NT2/D1 (cell line): Measurements from ENCODE around the gene PHYHD1.

Source experiments
- DNase-seq: peaks from one replicate; pipeline ENCODE4 v3.0.0-alpha.2; 2011; ENCODE audit warnings: low read depth, low spot score
- H3K27me3 ChIP-seq: 2 replicates; pipeline ENCODE4 v1.6.0; 2011; ENCODE audit warnings: mild to moderate bottlenecking; ENCODE audit not compliant: insufficient read length, insufficient read depth
- H3K36me3 ChIP-seq: 2 replicates; pipeline ENCODE4 v1.6.1; 2011; ENCODE audit warnings: mild to moderate bottlenecking, low read length, mixed read lengths; ENCODE audit not compliant: insufficient read depth, insufficient read length
- H3K4me1 ChIP-seq: 2 replicates; pipeline ENCODE4 v1.5.1; 2011; ENCODE audit not compliant: insufficient read depth, insufficient read length
- H3K4me3 ChIP-seq: 2 replicates; pipeline ENCODE4 v1.5.1; 2011; ENCODE audit warnings: low read depth; ENCODE audit not compliant: insufficient read length
- H3K9ac ChIP-seq: 2 replicates; pipeline ENCODE4 v1.6.0; 2011; ENCODE audit warnings: low read depth; ENCODE audit not compliant: insufficient read length
- H3K9me3 ChIP-seq: 2 replicates; pipeline ENCODE4 v1.5.1; 2011; ENCODE audit warnings: mild to moderate bottlenecking, low read length; ENCODE audit not compliant: insufficient read depth
- SUZ12 ChIP-seq: IDR thresholded peaks from 2 replicates; pipeline ENCODE4 v1.6.1; 2011; ENCODE audit not compliant: insufficient read length, insufficient read depth; ENCODE audit errors: extremely low read depth
- YY1 ChIP-seq: IDR thresholded peaks from 2 replicates; pipeline ENCODE4 v1.6.1; 2011; ENCODE audit not compliant: insufficient read length, insufficient read depth
- ZNF274 ChIP-seq: IDR thresholded peaks from 2 replicates; pipeline ENCODE4 v1.6.1; 2011; ENCODE audit warnings: mild to moderate bottlenecking, low read depth, low read length

PHYHD1 gene

GRCh38 chr9:128929560-128929959, 8.8 kb downstream of the PHYHD1 start:
- no peak for DNase-seq
- H3K9me3 ChIP-seq = no peaks in the 10 kb centered on the region
- no peak overlapping the region for H3K9ac ChIP-seq
- no peaks in the 10 kb centered on the region for H3K4me1 ChIP-seq
- peaks cover 9% of the 10 kb centered on the region for H3K36me3 ChIP-seq
- no peak for TF ChIP-seq ZNF274
- TF ChIP-seq YY1 = no peak
- no peak for TF ChIP-seq SUZ12
- H3K4me3 ChIP-seq = no peak overlapping the region
- no peaks in the 10 kb centered on the region for H3K27me3 ChIP-seq

- no peak overlapping the region for H3K4me3 ChIP-seq
- no peak for TF ChIP-seq SUZ12
- no peak for TF ChIP-seq YY1
- no peak for TF ChIP-seq ZNF274
- H3K27me3 ChIP-seq = no peaks in the 10 kb centered on the region
- peaks cover 11% of the 10 kb centered on the region for H3K36me3 ChIP-seq
- H3K9me3 ChIP-seq = no peaks in the 10 kb centered on the region
- no peaks in the 10 kb centered on the region for H3K4me1 ChIP-seq
- H3K9ac ChIP-seq = no peak overlapping the region
- DNase-seq = no peak
Measured at GRCh38 chr9:128933731-128934130, 12.9 kb downstream of the PHYHD1 start.

GRCh38 chr9:128936171-128936865, 15.5 kb downstream of the PHYHD1 start:
- no peak for DNase-seq
- H3K9me3 ChIP-seq = no peaks in the 10 kb centered on the region
- peaks cover 11% of the 10 kb centered on the region for H3K4me1 ChIP-seq
- TF ChIP-seq ZNF274 (no peak), SUZ12 (no peak)
- no peaks in the 10 kb centered on the region for H3K27me3 ChIP-seq
- no peak overlapping the region for H3K4me3 ChIP-seq
- H3K9ac ChIP-seq = no peak overlapping the region
- H3K36me3 ChIP-seq = peaks cover 16% of the 10 kb centered on the region

GRCh38 chr9:128937310-128938165, 16.8 kb downstream of the PHYHD1 start:
- peak overlapping the region; percentile 6 for H3K9ac ChIP-seq
- H3K36me3 ChIP-seq = peaks cover 26% of the 10 kb centered on the region
- TF ChIP-seq SUZ12 = no peak
- no peak for TF ChIP-seq YY1
- TF ChIP-seq ZNF274 = no peak
- H3K4me3 ChIP-seq = no peak overlapping the region
- no peaks in the 10 kb centered on the region for H3K27me3 ChIP-seq
- H3K4me1 ChIP-seq = peaks cover 15% of the 10 kb centered on the region
- DNase-seq = no peak
- no peaks in the 10 kb centered on the region for H3K9me3 ChIP-seq

- TF ChIP-seq YY1 (no peak), ZNF274 (no peak), SUZ12 (no peak)
- Histone ChIP-seq H3K9ac (no peak overlapping the region), H3K9me3 (no peaks in the 10 kb centered on the region), H3K4me3 (no peak overlapping the region), H3K36me3 (peaks cover 41% of the 10 kb centered on the region), H3K27me3 (no peaks in the 10 kb centered on the region), H3K4me1 (peaks cover 15% of the 10 kb centered on the region)
- DNase-seq = no peak
Measured at GRCh38 chr9:128940271-128940921, 19.6 kb downstream of the PHYHD1 start.

- peaks cover 49% of the 10 kb centered on the region for H3K36me3 ChIP-seq
- TF ChIP-seq ZNF274 (no peak), YY1 (no peak), SUZ12 (no peak)
Measured at GRCh38 chr9:128940946-128941755, 20.4 kb downstream of the PHYHD1 start.

More at GRCh38 chr9:128940946-128941755, 20.4 kb downstream of the PHYHD1 start:
- H3K27me3 ChIP-seq = no peaks in the 10 kb centered on the region
- DNase-seq = no peak
- no peak overlapping the region for H3K4me3 ChIP-seq
- H3K9ac ChIP-seq = peak overlapping the region; percentile 27
- H3K9me3 ChIP-seq = no peaks in the 10 kb centered on the region
- H3K4me1 ChIP-seq = peaks cover 16% of the 10 kb centered on the region
